ENCODE data around the gene GRM4.

- TF ChIP-seq CTCF (IDR thresholded peaks at IDR 0.05; ENCODE audit: low read depth, low read length, missing input control): no peak
- TF ChIP-seq TAF1 (conservative IDR thresholded peaks at IDR 0.05): no peak
- TF ChIP-seq EGR1 (IDR thresholded peaks at IDR 0.05; ENCODE audit: low read depth in 2 of 2): no peak
- no peak for TF ChIP-seq REST (IDR thresholded peaks at IDR 0.05)
- TF ChIP-seq, protein P1, sequence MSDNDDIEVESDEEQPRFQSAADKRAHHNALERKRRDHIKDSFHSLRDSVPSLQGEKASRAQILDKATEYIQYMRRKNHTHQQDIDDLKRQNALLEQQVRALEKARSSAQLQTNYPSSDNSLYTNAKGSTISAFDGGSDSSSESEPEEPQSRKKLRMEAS (IDR thresholded peaks at IDR 0.05): no peak
- TF ChIP-seq RXRA (IDR thresholded peaks at IDR 0.05): no peak
- TF ChIP-seq YY1 (IDR thresholded peaks at IDR 0.05): no peak
- TF ChIP-seq GABPA (IDR thresholded peaks at IDR 0.05 in 1 of 2, conservative IDR thresholded peaks at IDR 0.05 in 1 of 2): no peak
- TF ChIP-seq, protein P2, sequence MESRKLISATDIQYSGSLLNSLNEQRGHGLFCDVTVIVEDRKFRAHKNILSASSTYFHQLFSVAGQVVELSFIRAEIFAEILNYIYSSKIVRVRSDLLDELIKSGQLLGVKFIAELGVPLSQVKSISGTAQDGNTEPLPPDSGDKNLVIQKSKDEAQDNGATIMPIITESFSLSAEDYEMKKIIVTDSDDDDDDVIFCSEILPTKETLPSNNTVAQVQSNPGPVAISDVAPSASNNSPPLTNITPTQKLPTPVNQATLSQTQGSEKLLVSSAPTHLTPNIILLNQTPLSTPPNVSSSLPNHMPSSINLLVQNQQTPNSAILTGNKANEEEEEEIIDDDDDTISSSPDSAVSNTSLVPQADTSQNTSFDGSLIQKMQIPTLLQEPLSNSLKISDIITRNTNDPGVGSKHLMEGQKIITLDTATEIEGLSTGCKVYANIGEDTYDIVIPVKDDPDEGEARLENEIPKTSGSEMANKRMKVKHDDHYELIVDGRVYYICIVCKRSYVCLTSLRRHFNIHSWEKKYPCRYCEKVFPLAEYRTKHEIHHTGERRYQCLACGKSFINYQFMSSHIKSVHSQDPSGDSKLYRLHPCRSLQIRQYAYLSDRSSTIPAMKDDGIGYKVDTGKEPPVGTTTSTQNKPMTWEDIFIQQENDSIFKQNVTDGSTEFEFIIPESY (IDR thresholded peaks at IDR 0.05): no peak
Observed at GRCh38 chr6:34170346-34170745, 24.5 kb upstream of the GRM4 start.
